Measurements from ENCODE around the gene CLIP2.

- no peak for TF ChIP-seq POLR2AphosphoS5 (IDR thresholded peaks at IDR 0.05; ENCODE audit: low read depth, low read length)
- no peak for TF ChIP-seq POLR2A (IDR thresholded peaks at IDR 0.05; ENCODE audit: low read depth, low read length)
- TF ChIP-seq POU2F2 (IDR thresholded peaks at IDR 0.05; ENCODE audit: low read depth, low read length) = no peak
- TF ChIP-seq SPI1 (IDR thresholded peaks at IDR 0.05; ENCODE audit: low read depth, low read length) = no peak
Measured at GRCh38 chr7:74337926-74338325, 48.7 kb downstream of the CLIP2 start.

All from GM12891 (cell line).